Activated naive CD8-positive, alpha-beta T cell treated with anti-CD3 and anti-CD28 coated beads, Interleukin-2, amount 50 U/mL, for 24 hours (primary cell): ENCODE measurements around the gene KIAA1217.

Experiments used
- ATAC-seq: fragments of 150-1000 bp; cut with Tn5 transposase; one replicate; pipeline ENCODE4 v1.10.0; 2021
- DNase-seq: peaks from one replicate; pipeline ENCODE4 v3.0.0; 2021
- H3K27ac Mint-ChIP-seq: one replicate; pipeline ENCODE4 v1.8.0; 2021; ENCODE audit warnings: mild to moderate bottlenecking, mixed read lengths
- H3K27me3 Mint-ChIP-seq: one replicate; pipeline ENCODE4 v1.8.0; 2021; ENCODE audit warnings: mixed read lengths
- H3K36me3 Mint-ChIP-seq: one replicate; pipeline ENCODE4 v1.8.0; 2021; ENCODE audit warnings: low read depth, mixed read lengths
- H3K4me1 Mint-ChIP-seq: one replicate; pipeline ENCODE4 v1.8.0; 2021; ENCODE audit warnings: mixed read lengths
- H3K4me3 Mint-ChIP-seq: one replicate; pipeline ENCODE4 v1.8.0; 2021; ENCODE audit warnings: mild to moderate bottlenecking, moderate library complexity, mixed read lengths
- H3K9me3 Mint-ChIP-seq: one replicate; pipeline ENCODE4 v1.8.0; 2021; ENCODE audit warnings: mixed read lengths

KIAA1217 gene

GRCh38 chr10:24408365-24408764 lies 199.4 kb downstream of the KIAA1217 start:
- Mint-ChIP-seq H3K27me3 (no peaks in the 10 kb centered on the region), H3K27ac (no peak overlapping the region), H3K36me3 (no peaks in the 10 kb centered on the region), H3K9me3 (no peaks in the 10 kb centered on the region), H3K4me3 (no peak overlapping the region), H3K4me1 (no peaks in the 10 kb centered on the region)
- DNase-seq = no peak
- ATAC-seq = no peak

GRCh38 chr10:24414597-24414996 lies 205.7 kb downstream of the KIAA1217 start:
- no peaks in the 10 kb centered on the region for H3K4me1 Mint-ChIP-seq

GRCh38 chr10:24415455-24416125 lies 206.7 kb downstream of the KIAA1217 start:
- peak overlapping the region; percentile 26 for H3K27ac Mint-ChIP-seq
- no peaks in the 10 kb centered on the region for H3K9me3 Mint-ChIP-seq

More at GRCh38 chr10:24414597-24414996, 205.7 kb downstream of the KIAA1217 start:
- Mint-ChIP-seq H3K27me3 (peaks cover 8% of the 10 kb centered on the region), H3K36me3 (no peaks in the 10 kb centered on the region), H3K27ac (no peak overlapping the region), H3K9me3 (no peaks in the 10 kb centered on the region), H3K4me3 (no peak overlapping the region)
- ATAC-seq (no peak), DNase-seq (no peak)

GRCh38 chr10:24416248-24416647 lies 207.3 kb downstream of the KIAA1217 start:
- Mint-ChIP-seq H3K9me3 (no peaks in the 10 kb centered on the region), H3K27me3 (peaks cover 8% of the 10 kb centered on the region), H3K36me3 (no peaks in the 10 kb centered on the region), H3K4me1 (no peaks in the 10 kb centered on the region), H3K4me3 (no peak overlapping the region), H3K27ac (no peak overlapping the region)
- no peak for DNase-seq
- ATAC-seq = no peak

More at GRCh38 chr10:24415455-24416125, 206.7 kb downstream of the KIAA1217 start:
- peaks cover 8% of the 10 kb centered on the region for H3K27me3 Mint-ChIP-seq
- no peaks in the 10 kb centered on the region for H3K4me1 Mint-ChIP-seq
- H3K36me3 Mint-ChIP-seq = no peaks in the 10 kb centered on the region
- ATAC-seq (no peak), DNase-seq (no peak)
- no peak overlapping the region for H3K4me3 Mint-ChIP-seq

GRCh38 chr10:24417053-24417452 lies 208.1 kb downstream of the KIAA1217 start:
- Mint-ChIP-seq H3K4me1 (no peaks in the 10 kb centered on the region), H3K9me3 (peaks cover 3% of the 10 kb centered on the region)
- no peak for ATAC-seq

GRCh38 chr10:24418532-24418931 lies 209.6 kb downstream of the KIAA1217 start:
- Mint-ChIP-seq H3K36me3 (no peaks in the 10 kb centered on the region), H3K27ac (no peak overlapping the region), H3K4me3 (no peak overlapping the region), H3K9me3 (peaks cover 3% of the 10 kb centered on the region), H3K27me3 (peaks cover 8% of the 10 kb centered on the region), H3K4me1 (no peaks in the 10 kb centered on the region)
- ATAC-seq (no peak), DNase-seq (no peak)

More at GRCh38 chr10:24417053-24417452, 208.1 kb downstream of the KIAA1217 start:
- H3K27ac Mint-ChIP-seq = no peak overlapping the region
- H3K36me3 Mint-ChIP-seq = no peaks in the 10 kb centered on the region
- H3K4me3 Mint-ChIP-seq = no peak overlapping the region
- peaks cover 8% of the 10 kb centered on the region for H3K27me3 Mint-ChIP-seq
- DNase-seq = no peak

- peaks cover 3% of the 10 kb centered on the region for H3K9me3 Mint-ChIP-seq
- H3K4me3 Mint-ChIP-seq = no peak overlapping the region
- DNase-seq = no peak
- no peaks in the 10 kb centered on the region for H3K4me1 Mint-ChIP-seq
- no peak for ATAC-seq
- no peak overlapping the region for H3K27ac Mint-ChIP-seq
- H3K36me3 Mint-ChIP-seq = no peaks in the 10 kb centered on the region
- H3K27me3 Mint-ChIP-seq = peaks cover 8% of the 10 kb centered on the region
These were observed 210.1 kb downstream of the KIAA1217 start for GRCh38 chr10:24419066-24419465.

- Mint-ChIP-seq H3K4me1 (no peaks in the 10 kb centered on the region), H3K36me3 (no peaks in the 10 kb centered on the region), H3K9me3 (peaks cover 3% of the 10 kb centered on the region), H3K27me3 (no peaks in the 10 kb centered on the region), H3K4me3 (no peak overlapping the region), H3K27ac (no peak overlapping the region)
- DNase-seq = no peak
- no peak for ATAC-seq
These were observed 216.2 kb downstream of the KIAA1217 start for GRCh38 chr10:24425151-24425550.

- Mint-ChIP-seq H3K4me1 (no peaks in the 10 kb centered on the region), H3K27me3 (no peaks in the 10 kb centered on the region), H3K36me3 (no peaks in the 10 kb centered on the region), H3K9me3 (no peaks in the 10 kb centered on the region), H3K4me3 (no peak overlapping the region), H3K27ac (no peak overlapping the region)
- ATAC-seq (no peak), DNase-seq (no peak)
These were observed 218.9 kb downstream of the KIAA1217 start for GRCh38 chr10:24427678-24428409.

GRCh38 chr10:24428410-24428782 lies 219.5 kb downstream of the KIAA1217 start:
- Mint-ChIP-seq H3K36me3 (no peaks in the 10 kb centered on the region), H3K27ac (no peak overlapping the region), H3K4me3 (no peak overlapping the region), H3K27me3 (no peaks in the 10 kb centered on the region), H3K9me3 (no peaks in the 10 kb centered on the region), H3K4me1 (no peaks in the 10 kb centered on the region)
- no peak for DNase-seq
- ATAC-seq = no peak

- no peaks in the 10 kb centered on the region for H3K27me3 Mint-ChIP-seq
- H3K4me1 Mint-ChIP-seq = no peaks in the 10 kb centered on the region
- no peaks in the 10 kb centered on the region for H3K36me3 Mint-ChIP-seq
- no peaks in the 10 kb centered on the region for H3K9me3 Mint-ChIP-seq
- no peak for DNase-seq
- no peak overlapping the region for H3K4me3 Mint-ChIP-seq
- no peak overlapping the region for H3K27ac Mint-ChIP-seq
- no peak for ATAC-seq
These were observed 221.7 kb downstream of the KIAA1217 start for GRCh38 chr10:24430591-24430990.

- Mint-ChIP-seq H3K27me3 (no peaks in the 10 kb centered on the region), H3K27ac (no peak overlapping the region), H3K9me3 (no peaks in the 10 kb centered on the region), H3K36me3 (no peaks in the 10 kb centered on the region), H3K4me1 (no peaks in the 10 kb centered on the region), H3K4me3 (no peak overlapping the region)
- ATAC-seq = no peak
- DNase-seq = no peak
These were observed 223.8 kb downstream of the KIAA1217 start for GRCh38 chr10:24432478-24433416.

GRCh38 chr10:24433705-24434104 lies 224.8 kb downstream of the KIAA1217 start:
- no peak overlapping the region for H3K4me3 Mint-ChIP-seq
- DNase-seq (no peak), ATAC-seq (no peak)
- H3K36me3 Mint-ChIP-seq = no peaks in the 10 kb centered on the region
- no peaks in the 10 kb centered on the region for H3K9me3 Mint-ChIP-seq
- no peaks in the 10 kb centered on the region for H3K27me3 Mint-ChIP-seq
- H3K4me1 Mint-ChIP-seq = no peaks in the 10 kb centered on the region
- H3K27ac Mint-ChIP-seq = no peak overlapping the region

- Mint-ChIP-seq H3K27me3 (peaks cover 5% of the 10 kb centered on the region), H3K36me3 (no peaks in the 10 kb centered on the region), H3K4me1 (no peaks in the 10 kb centered on the region), H3K27ac (no peak overlapping the region), H3K4me3 (no peak overlapping the region), H3K9me3 (no peaks in the 10 kb centered on the region)
- DNase-seq = no peak
- no peak for ATAC-seq
These were observed 226.0 kb downstream of the KIAA1217 start for GRCh38 chr10:24434961-24435360.
